ENCODE data around the gene HTR1A. TPM values are rescaled to one million over a fixed set of nuclear protein-coding genes. Genes with fewer than 3 reads are reported as not detected.

HTR1A gene
- total RNA-seq, 3 donors from 2014 or later, result not detected

DNA sequence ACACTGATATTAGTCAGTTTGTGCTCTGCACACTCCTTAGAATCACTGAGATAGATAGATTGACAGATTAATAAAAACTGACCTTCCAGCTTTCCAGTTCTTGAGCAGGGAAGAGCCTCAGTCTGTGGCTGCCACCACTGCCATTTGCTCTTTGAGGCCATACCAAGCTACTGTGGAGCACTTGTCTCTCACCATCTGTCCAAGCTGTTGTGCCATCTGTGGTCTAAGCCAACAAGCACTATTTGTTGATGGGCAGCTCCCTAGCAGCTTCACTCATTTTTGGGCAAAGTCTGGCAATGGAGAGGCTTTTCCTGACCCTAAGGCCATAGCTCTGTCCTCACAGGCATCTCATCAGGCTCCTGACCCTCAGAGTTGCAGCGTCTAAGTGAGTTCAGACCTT, 30.4 kb downstream of the HTR1A start:
- no peak overlapping the region for H3K4me3 Mint-ChIP-seq
- H3K36me3 Mint-ChIP-seq (ENCODE audit: insufficient read depth), result no peaks in the 10 kb centered on the region
- no peak for DNase-seq
- peaks cover 4% of the 10 kb centered on the region for H3K9me3 Mint-ChIP-seq
- H3K27me3 Mint-ChIP-seq (ENCODE audit: low read depth), result no peaks in the 10 kb centered on the region
- no peaks in the 10 kb centered on the region for H3K4me1 Mint-ChIP-seq (ENCODE audit: low read depth)
- ATAC-seq, result no peak

GRCh38 chr5:63928451-63928850, 33.8 kb downstream of the HTR1A start:
- no peaks in the 10 kb centered on the region for H3K36me3 Mint-ChIP-seq (ENCODE audit: insufficient read depth)
- DNase-seq (no peak), ATAC-seq (no peak)
- H3K4me1 Mint-ChIP-seq (ENCODE audit: low read depth), result no peaks in the 10 kb centered on the region
- no peaks in the 10 kb centered on the region for H3K9me3 Mint-ChIP-seq
- H3K27me3 Mint-ChIP-seq (ENCODE audit: low read depth), result no peaks in the 10 kb centered on the region
- no peak overlapping the region for H3K4me3 Mint-ChIP-seq

- H3K27me3 Mint-ChIP-seq (ENCODE audit: low read depth), result no peaks in the 10 kb centered on the region
- no peak for ATAC-seq
- peaks cover 10% of the 10 kb centered on the region for H3K9me3 Mint-ChIP-seq
- no peak for DNase-seq
- H3K4me3 Mint-ChIP-seq, result no peak overlapping the region
- no peaks in the 10 kb centered on the region for H3K4me1 Mint-ChIP-seq (ENCODE audit: low read depth)
- no peaks in the 10 kb centered on the region for H3K36me3 Mint-ChIP-seq (ENCODE audit: insufficient read depth)
Observed at GRCh38 chr5:63923914-63924313, 38.3 kb downstream of the HTR1A start.

GRCh38 chr5:63919763-63920478, 42.3 kb downstream of the HTR1A start:
- Mint-ChIP-seq H3K36me3 (ENCODE audit: insufficient read depth) (no peaks in the 10 kb centered on the region), H3K4me3 (no peak overlapping the region), H3K4me1 (ENCODE audit: low read depth) (no peaks in the 10 kb centered on the region), H3K9me3 (peaks cover 10% of the 10 kb centered on the region), H3K27me3 (ENCODE audit: low read depth) (no peaks in the 10 kb centered on the region)
- no peak for ATAC-seq
- no peak for DNase-seq

GRCh38 chr5:63916786-63917185, 45.5 kb downstream of the HTR1A start:
- Mint-ChIP-seq H3K27me3 (ENCODE audit: low read depth) (no peaks in the 10 kb centered on the region), H3K4me3 (no peak overlapping the region), H3K4me1 (ENCODE audit: low read depth) (no peaks in the 10 kb centered on the region), H3K36me3 (ENCODE audit: insufficient read depth) (no peaks in the 10 kb centered on the region), H3K9me3 (peaks cover 13% of the 10 kb centered on the region)
- DNase-seq, result no peak
- no peak for ATAC-seq

DNA sequence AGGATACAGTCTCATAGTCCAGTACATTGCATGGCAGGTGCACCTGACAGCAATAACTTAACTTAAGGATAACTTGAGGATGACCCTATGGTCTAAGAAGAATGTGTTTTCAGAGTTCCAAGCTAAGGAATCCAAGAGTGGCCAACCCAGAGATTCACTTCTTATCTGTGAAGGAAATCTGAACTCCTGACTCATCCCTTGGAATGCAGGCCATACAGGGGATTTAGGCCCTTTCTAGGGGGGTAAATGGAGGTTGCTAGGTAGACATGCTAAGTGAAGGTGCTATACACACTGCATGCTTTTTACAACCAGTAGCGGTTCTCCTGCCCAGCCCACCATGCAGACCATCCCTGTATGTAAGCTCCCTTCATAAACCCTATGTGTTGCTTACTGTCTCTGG, 50.4 kb downstream of the HTR1A start:
- no peak for ATAC-seq
- peaks cover 10% of the 10 kb centered on the region for H3K9me3 Mint-ChIP-seq
- H3K27me3 Mint-ChIP-seq (ENCODE audit: low read depth), result no peaks in the 10 kb centered on the region
- no peak for DNase-seq
- H3K4me3 Mint-ChIP-seq, result no peak overlapping the region
- H3K36me3 Mint-ChIP-seq (ENCODE audit: insufficient read depth), result no peaks in the 10 kb centered on the region
- no peaks in the 10 kb centered on the region for H3K4me1 Mint-ChIP-seq (ENCODE audit: low read depth)

Other genes with a start within 250 kb of the HTR1A start
- gene RNF180, start 203.4 kb upstream of the HTR1A start, total RNA-seq, result not detected

All from activated T-cell treated with anti-CD3 and anti-CD28 coated beads, Interleukin-2, amount 50 U/mL, for 4 hours (primary cell).